Non-pigmented ciliary epithelial cell (primary cell): Measurements from ENCODE around the gene FFAR1.

ENCODE experiments used
- DNase-seq: peaks from one replicate; pipeline ENCODE4 v3.0.0-alpha.2; 2010; ENCODE audit warnings: low read depth

Gene FFAR1

DNA sequence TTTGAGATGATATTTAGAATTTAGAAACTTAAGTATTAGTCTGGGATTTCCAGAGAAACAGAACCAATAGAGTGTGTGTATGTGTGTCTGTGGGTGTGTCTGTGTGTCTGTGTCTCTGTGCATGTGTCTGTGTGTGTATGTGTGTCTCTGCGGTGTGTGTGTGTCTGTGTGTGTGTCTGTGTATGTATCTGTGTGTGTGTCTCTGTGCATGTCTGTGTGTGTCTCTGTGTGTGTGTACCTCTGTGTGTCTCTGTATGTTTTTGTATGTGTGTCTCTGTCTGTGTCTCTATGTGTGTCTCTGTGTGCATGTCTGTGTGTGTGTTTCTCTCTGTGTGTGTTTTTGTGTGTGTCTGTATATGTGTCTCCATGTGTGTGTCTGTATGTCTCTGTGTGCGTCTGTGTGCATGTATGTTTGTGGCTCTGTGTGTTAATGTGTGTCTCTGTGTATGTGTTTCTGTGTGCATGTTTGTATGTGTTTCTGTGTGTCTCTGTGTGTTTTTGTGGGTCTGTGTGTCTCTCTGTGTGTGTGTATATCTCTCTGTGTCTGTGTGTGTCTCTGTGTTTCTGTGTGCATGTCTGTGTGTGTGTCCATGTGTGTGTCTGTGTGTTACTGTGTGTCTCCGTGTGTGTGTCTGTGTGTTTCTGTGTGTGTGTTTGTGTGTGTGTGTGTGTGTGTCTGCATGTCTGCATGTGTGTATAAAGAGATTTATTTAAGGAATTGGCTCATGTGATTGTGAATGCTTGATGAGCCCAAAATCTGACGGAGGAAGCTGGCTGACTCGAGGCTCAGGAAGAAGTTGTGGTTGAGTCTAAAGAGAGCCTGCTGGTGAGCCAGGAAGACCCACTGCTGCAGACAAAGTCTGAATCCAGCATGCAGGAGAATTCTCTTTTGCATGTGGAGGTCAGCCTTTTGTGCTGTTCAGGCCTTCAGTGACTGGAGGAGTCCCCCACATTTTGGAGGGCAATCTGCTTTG, 45.3 kb downstream of the FFAR1 start:
- no peak for DNase-seq

DNA sequence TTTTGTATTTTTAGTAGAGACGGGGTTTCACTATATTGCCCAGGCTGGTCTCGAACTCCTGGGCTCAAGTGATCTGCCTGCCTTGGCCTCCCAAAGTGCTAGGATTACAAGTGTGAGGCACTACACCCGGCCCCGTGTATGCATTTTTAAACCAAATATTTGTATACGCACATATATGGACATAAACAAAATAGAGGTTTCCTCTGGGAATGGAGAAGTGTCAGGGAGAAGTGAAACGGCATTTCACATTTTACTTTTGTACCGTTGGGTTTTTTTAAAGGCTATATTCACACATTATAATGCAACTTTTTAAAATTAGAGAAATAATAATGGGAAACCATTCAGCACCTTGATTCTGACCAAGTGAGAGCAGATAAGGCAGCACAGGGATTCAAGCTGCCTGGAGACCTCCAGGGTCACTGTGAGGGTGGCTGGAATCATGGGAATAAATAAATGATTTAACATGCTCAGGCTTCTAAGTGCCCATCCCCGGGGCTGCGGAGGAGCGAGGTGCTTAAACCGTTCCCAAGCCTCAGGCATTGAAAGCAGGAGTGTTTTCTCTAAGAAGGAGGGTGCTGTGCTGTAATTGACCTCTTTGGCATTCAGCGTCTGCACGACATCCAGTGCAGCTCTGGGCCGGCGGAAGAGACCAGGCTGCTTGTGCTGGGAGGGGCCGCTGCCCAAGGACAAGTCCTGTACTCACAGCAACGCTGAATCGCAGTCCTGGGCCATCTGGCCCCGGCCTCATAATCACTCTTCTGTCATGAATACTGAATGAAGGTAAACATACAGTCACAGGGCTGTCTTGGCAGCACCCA, 47.9 kb downstream of the FFAR1 start:
- DNase-seq = no peak

DNA sequence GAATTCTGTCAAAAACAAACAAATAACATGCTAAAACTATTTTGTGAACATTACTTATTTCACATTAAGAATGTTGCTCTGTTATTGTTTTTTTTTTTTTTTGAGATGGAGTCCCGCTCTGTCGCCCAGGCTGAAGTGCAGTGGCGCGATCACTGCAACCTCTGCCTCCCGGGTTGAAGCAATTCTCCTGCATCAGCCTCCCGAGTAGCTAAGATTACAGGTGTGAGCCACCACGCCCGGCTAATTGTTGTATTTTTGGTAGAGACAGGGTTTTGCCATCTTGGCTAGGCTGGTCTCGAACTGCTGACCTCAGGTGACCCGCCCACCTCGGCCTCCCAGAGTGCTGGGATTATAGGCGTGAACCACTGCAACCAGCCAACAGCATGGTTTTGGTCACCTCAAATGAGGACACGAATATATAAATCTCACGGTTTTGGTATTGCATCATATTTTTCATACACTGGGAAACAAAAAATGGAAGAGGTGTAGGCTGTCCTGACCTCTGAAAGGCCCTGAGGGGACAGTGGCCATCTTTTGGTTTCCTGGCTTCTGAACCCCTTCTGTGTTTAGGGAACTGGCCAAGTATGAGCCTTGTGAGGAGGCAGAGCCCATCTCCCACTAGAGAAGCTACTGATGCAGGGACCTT, 48.7 kb downstream of the FFAR1 start:
- no peak for DNase-seq

DNA sequence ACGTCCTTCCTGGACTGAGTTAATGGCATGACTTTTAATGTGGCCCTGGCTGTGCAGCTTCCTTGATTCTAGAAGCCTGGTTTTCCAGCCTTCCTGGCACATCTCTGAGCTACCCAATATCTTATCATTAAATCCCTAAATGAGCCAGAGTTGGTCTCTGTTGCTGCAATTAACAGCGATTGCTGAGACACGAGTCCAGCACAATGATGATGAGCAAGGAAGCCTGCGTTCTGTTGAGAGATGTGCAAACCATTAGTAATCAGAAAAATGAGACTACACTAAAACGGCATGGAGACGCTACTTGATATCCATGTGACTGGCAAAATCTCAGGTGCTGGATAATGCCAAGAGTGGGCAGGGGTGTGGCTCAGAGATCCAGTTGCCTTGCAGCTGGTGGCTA, 49.4 kb downstream of the FFAR1 start:
- no peak for DNase-seq
